ENCODE data around the gene FTSJ1. TPM values are rescaled to one million over a fixed set of nuclear protein-coding genes. Genes with fewer than 3 reads are reported as not detected.

FTSJ1 gene
- total and polyA plus RNA-seq, 2 of the 4 experiments (the other 2 are of a cell fraction) = 50.8 to 59.9 TPM

- H3K4me2 ChIP-seq (ENCODE audit: low read depth, low read length) = no peak overlapping the region
- dilution Hi-C loops (cut with HindIII; ENCODE audit: low sequenced_read_pairs, unreplicated experiment) = no loop called here
- CTCF ChIA-PET = no interaction called here
Observed at GRCh38 chrX:48450076-48450475, 25.9 kb upstream of the FTSJ1 start.

More at GRCh38 chrX:48450076-48450475, 25.9 kb upstream of the FTSJ1 start:
- H3K36me3 ChIP-seq (ENCODE audit: control insufficient read depth, insufficient read depth, low read length) = no peaks in the 10 kb centered on the region
- H3K14ac ChIP-seq (replicated peaks; ENCODE audit: low read depth, low read length) = no peak overlapping the region
- H4K8ac ChIP-seq (ENCODE audit: low read depth in 2 of 2, low read length in 2 of 2) = no peak overlapping the region
- H2AK5ac ChIP-seq (ENCODE audit: low read depth, low read length) = no peak overlapping the region
- DNase-seq = no peak
- no peak overlapping the region for H2AK9ac ChIP-seq (replicated peaks; ENCODE audit: low read depth, low read length, poor library complexity)
- no peaks in the 10 kb centered on the region for H4K20me1 ChIP-seq (ENCODE audit: insufficient read depth, low read length)
- H3K4ac ChIP-seq (ENCODE audit: low read depth, low read length) = no peak overlapping the region
- no peak overlapping the region for H3K23ac ChIP-seq (ENCODE audit: low read depth, low read length)
- H4K5ac ChIP-seq (ENCODE audit: low read depth, low read length) = no peak overlapping the region
- no peak overlapping the region for H4K91ac ChIP-seq (ENCODE audit: insufficient read depth, low read depth, low read length)
- no peak overlapping the region for H3K9ac ChIP-seq (ENCODE audit: low read depth, low read length)
- H3K79me1 ChIP-seq (ENCODE audit: low read depth in 1 of 2, low read length in 2 of 2) = no peaks in the 10 kb centered on the region
- H2AFZ ChIP-seq (replicated peaks; ENCODE audit: low read length, poor library complexity) = no peak overlapping the region
- H2BK15ac ChIP-seq (ENCODE audit: low read depth, low read length) = no peak overlapping the region
- no TSS peak for BruUV-seq (replicated peaks)
- H3K56ac ChIP-seq (ENCODE audit: extremely low read depth, insufficient read depth, low read length) = no peak overlapping the region
- H3K9me3 ChIP-seq (ENCODE audit: control insufficient read depth, insufficient read depth, low read length) = no peaks in the 10 kb centered on the region
- in situ Hi-C loops (cut with MboI; ENCODE audit: low sequenced_read_pairs) = no loop called here
- H3K27ac ChIP-seq (ENCODE audit: insufficient read depth, low read length) = no peak overlapping the region
- POLR2A ChIA-PET (ENCODE audit: unreplicated experiment) = no interaction called here
- H2BK20ac ChIP-seq (ENCODE audit: low read depth, low read length) = no peak overlapping the region
- H3K4me1 ChIP-seq (ENCODE audit: control insufficient read depth, insufficient read depth, low read length) = no peaks in the 10 kb centered on the region
- H3K18ac ChIP-seq (ENCODE audit: low read depth, low read length) = no peak overlapping the region
- peaks cover 4% of the 10 kb centered on the region for H3K27me3 ChIP-seq (ENCODE audit: control insufficient read depth, insufficient read depth, low read length)
- no peak overlapping the region for H3K4me3 ChIP-seq (ENCODE audit: insufficient read depth, low read depth, low read length)
- no peak for TF ChIP-seq MAZ (IDR thresholded peaks at IDR 0.05; ENCODE audit: borderline replicate concordance, low read depth, low read length)
- TF ChIP-seq CEBPB (IDR thresholded peaks at IDR 0.05; ENCODE audit: low read depth, low read length) = no peak
- no peak for TF ChIP-seq FOS (IDR thresholded peaks at IDR 0.05; ENCODE audit: low read depth, low read length)
- TF ChIP-seq NFE2L2 (IDR thresholded peaks at IDR 0.05; ENCODE audit: low read depth, low read length) = no peak
- TF ChIP-seq RCOR1 (IDR thresholded peaks at IDR 0.05; ENCODE audit: insufficient replicate concordance, low read length) = no peak
- TF ChIP-seq, protein P1, sequence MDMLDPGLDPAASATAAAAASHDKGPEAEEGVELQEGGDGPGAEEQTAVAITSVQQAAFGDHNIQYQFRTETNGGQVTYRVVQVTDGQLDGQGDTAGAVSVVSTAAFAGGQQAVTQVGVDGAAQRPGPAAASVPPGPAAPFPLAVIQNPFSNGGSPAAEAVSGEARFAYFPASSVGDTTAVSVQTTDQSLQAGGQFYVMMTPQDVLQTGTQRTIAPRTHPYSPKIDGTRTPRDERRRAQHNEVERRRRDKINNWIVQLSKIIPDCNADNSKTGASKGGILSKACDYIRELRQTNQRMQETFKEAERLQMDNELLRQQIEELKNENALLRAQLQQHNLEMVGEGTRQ (IDR thresholded peaks at IDR 0.05; ENCODE audit: low read depth, low read length) = no peak
- TF ChIP-seq, protein P2, sequence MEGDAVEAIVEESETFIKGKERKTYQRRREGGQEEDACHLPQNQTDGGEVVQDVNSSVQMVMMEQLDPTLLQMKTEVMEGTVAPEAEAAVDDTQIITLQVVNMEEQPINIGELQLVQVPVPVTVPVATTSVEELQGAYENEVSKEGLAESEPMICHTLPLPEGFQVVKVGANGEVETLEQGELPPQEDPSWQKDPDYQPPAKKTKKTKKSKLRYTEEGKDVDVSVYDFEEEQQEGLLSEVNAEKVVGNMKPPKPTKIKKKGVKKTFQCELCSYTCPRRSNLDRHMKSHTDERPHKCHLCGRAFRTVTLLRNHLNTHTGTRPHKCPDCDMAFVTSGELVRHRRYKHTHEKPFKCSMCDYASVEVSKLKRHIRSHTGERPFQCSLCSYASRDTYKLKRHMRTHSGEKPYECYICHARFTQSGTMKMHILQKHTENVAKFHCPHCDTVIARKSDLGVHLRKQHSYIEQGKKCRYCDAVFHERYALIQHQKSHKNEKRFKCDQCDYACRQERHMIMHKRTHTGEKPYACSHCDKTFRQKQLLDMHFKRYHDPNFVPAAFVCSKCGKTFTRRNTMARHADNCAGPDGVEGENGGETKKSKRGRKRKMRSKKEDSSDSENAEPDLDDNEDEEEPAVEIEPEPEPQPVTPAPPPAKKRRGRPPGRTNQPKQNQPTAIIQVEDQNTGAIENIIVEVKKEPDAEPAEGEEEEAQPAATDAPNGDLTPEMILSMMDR (conservative IDR thresholded peaks at IDR 0.05; ENCODE audit: low read depth, low read length) = no peak
- no peak for TF ChIP-seq RFX5 (IDR thresholded peaks at IDR 0.05; ENCODE audit: low read depth, low read length)
- TF ChIP-seq ELK1 (IDR thresholded peaks at IDR 0.05; ENCODE audit: borderline replicate concordance, low read depth, low read length) = no peak
- no peak for TF ChIP-seq SMC3 (IDR thresholded peaks at IDR 0.05; ENCODE audit: low read depth, low read length)
- no peak for TF ChIP-seq RAD21 (IDR thresholded peaks at IDR 0.05; ENCODE audit: low read length)
- no peak for TF ChIP-seq POLR2A (IDR thresholded peaks at IDR 0.05; ENCODE audit: low read depth, low read length)
- TF ChIP-seq CHD1 (IDR thresholded peaks at IDR 0.05; ENCODE audit: low read depth, low read length) = no peak
- TF ChIP-seq BHLHE40 (IDR thresholded peaks at IDR 0.05; ENCODE audit: low read depth, low read length) = no peak
- TF ChIP-seq MAFK (IDR thresholded peaks at IDR 0.05; ENCODE audit: low read depth, low read length) = no peak
- no peak for TF ChIP-seq MXI1 (IDR thresholded peaks at IDR 0.05; ENCODE audit: borderline replicate concordance, low read depth, low read length)
- H2BK120ac ChIP-seq (ENCODE audit: low read depth, low read length) = no peak overlapping the region
- H3K9me1 ChIP-seq (ENCODE audit: insufficient read depth, low read length) = no peaks in the 10 kb centered on the region
- no peak for ATAC-seq (ENCODE audit: low read depth)
- H2BK5ac ChIP-seq (ENCODE audit: low read depth, low read length, poor library complexity, severe bottlenecking) = no peak overlapping the region
- intact Hi-C loops (cut with micrococcal nuclease) = no loop called here
